Ascending aorta (tissue), 2 donors: ENCODE results near the gene CNN3. TPM values are rescaled to one million over a fixed set of nuclear protein-coding genes. Genes with fewer than 3 reads are reported as not detected.

Experiments
- DNase-seq, 2 donors: peaks; one replicate each; pipeline ENCODE4 v3.0.0-alpha.2; 2019; ENCODE audit warnings: low spot score in 2 of 2
- H3K27ac ChIP-seq, 2 donors: fragments of 200-600 bp; sonication (generic); one replicate each; pipeline ENCODE4 v1.5.1; 2016 to 2017; ENCODE audit warnings: mild to moderate bottlenecking in 1 of 2
- H3K27me3 ChIP-seq: fragments of 200-600 bp; sonication (generic); one replicate; pipeline ENCODE4 v1.5.1; 2017
- H3K36me3 ChIP-seq, 2 donors: fragments of 200-600 bp; sonication (generic); one replicate each; pipeline ENCODE4 v1.5.1; 2016
- H3K4me1 ChIP-seq, 2 donors: fragments of 200-600 bp; sonication (generic); one replicate each; pipeline ENCODE4 v1.5.1; 2016 to 2017; ENCODE audit warnings: mild to moderate bottlenecking in 1 of 2
- H3K4me3 ChIP-seq, 2 donors: fragments of 200-600 bp; sonication (generic); one replicate each; pipeline ENCODE4 v1.5.1; 2016 to 2017; ENCODE audit warnings: mild to moderate bottlenecking in 1 of 2
- H3K9me3 ChIP-seq, 2 donors: fragments of 200-600 bp; sonication (generic); one replicate each; pipeline ENCODE4 v1.5.1; 2016
- intact Hi-C: fragments of 100-400 bp; cut with DNase I; formaldehyde crosslinking; loops from one replicate; pipeline ENCODE4 v1.15.1; 2023
- total RNA-seq: library from RNA; depleted of rRNA; stranded (reverse); fragments of >200 nt; gene quantifications from one replicate; pipeline ENCODE4 v1.1.0, GENCODE V29; 2016
- TF ChIP-seq, protein P1 (sequence below), 3 experiments: fragments of 200-600 bp in 2 of 3; fragments of 450-650 bp in 1 of 3; sonication (generic) in 2 of 3; IDR thresholded peaks; one replicate each; pipeline ENCODE4 v1.5.1; 2016 to 2019; ENCODE audit warnings: antibody characterized with exemption in 3 of 3, mild to moderate bottlenecking in 1 of 3, moderate library complexity in 1 of 3

Gene CNN3
- total RNA-seq, 1 donor from 2014 or later: 362 TPM

DNA sequence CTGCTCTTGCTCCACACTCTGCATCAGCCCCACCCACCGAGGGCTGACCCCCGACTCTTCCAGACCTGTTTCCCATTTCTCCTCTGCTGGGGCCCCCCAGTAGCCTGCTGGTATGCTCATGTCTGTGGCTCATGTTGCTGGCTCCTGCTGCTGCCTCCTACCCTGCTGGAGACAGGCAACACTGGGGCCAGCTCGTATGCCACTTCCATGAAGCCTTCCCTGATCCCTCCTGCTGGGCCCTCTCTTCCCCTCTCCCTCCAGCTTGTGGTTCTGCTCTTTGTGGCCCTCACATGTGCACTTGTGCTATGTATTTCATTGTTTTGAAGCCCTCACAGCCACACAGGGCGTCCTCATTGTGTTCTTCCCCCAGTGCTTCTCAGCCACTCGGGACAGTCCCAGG lies 40.5 kb downstream of the CNN3 start:
- peaks cover 4 to 7% of the 10 kb centered on the region in 2 donors for H3K36me3 ChIP-seq
- H3K4me3 ChIP-seq: no peak overlapping the region
- intact Hi-C loops: no loop called here
- H3K9me3 ChIP-seq: no peaks in the 10 kb centered on the region
- H3K4me1 ChIP-seq: peaks cover 7 to 11% of the 10 kb centered on the region in 2 donors
- no peaks in the 10 kb centered on the region for H3K27me3 ChIP-seq
- TF ChIP-seq, protein P1, sequence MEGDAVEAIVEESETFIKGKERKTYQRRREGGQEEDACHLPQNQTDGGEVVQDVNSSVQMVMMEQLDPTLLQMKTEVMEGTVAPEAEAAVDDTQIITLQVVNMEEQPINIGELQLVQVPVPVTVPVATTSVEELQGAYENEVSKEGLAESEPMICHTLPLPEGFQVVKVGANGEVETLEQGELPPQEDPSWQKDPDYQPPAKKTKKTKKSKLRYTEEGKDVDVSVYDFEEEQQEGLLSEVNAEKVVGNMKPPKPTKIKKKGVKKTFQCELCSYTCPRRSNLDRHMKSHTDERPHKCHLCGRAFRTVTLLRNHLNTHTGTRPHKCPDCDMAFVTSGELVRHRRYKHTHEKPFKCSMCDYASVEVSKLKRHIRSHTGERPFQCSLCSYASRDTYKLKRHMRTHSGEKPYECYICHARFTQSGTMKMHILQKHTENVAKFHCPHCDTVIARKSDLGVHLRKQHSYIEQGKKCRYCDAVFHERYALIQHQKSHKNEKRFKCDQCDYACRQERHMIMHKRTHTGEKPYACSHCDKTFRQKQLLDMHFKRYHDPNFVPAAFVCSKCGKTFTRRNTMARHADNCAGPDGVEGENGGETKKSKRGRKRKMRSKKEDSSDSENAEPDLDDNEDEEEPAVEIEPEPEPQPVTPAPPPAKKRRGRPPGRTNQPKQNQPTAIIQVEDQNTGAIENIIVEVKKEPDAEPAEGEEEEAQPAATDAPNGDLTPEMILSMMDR (IDR thresholded peaks at IDR 0.05): no peak
- no peak for DNase-seq
- H3K27ac ChIP-seq: peak overlapping the region in 1 of 2 donors; percentile 7

DNA sequence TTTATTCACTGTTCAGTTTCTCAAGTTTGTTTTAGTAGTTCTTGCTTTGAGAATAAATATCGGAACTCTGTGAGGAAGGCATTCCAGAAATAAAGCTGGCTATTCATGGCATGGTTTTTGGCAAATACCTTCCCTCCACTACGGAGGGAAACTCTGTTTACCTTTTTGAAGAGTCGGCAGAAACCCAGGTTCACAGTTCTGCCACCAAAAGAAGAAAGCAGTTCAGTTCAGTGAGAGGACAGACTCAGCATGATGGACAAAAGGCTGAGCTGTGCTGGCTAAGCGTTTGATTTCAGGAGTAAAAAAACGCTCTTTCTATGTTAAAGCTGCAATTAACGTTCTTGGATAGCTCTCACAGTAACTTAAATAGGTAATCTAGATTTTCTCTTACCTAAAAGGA lies 42.4 kb downstream of the CNN3 start:
- TF ChIP-seq, protein P1 (IDR thresholded peaks at IDR 0.05): no peak
- no peaks in the 10 kb centered on the region for H3K9me3 ChIP-seq
- no peak for DNase-seq
- peak overlapping the region; percentile 61 to 69 for H3K27ac ChIP-seq
- intact Hi-C loops: loop anchor here (1.0 kb wide), 1 partner anchor 18 kb away; no protein-coding TSS in a partner anchor
- H3K36me3 ChIP-seq: no peaks in the 10 kb centered on the region
- H3K27me3 ChIP-seq: no peaks in the 10 kb centered on the region
- peaks cover 7 to 11% of the 10 kb centered on the region in 2 donors for H3K4me1 ChIP-seq
- peak overlapping the region in 1 of 2 donors; percentile 30 for H3K4me3 ChIP-seq

DNA sequence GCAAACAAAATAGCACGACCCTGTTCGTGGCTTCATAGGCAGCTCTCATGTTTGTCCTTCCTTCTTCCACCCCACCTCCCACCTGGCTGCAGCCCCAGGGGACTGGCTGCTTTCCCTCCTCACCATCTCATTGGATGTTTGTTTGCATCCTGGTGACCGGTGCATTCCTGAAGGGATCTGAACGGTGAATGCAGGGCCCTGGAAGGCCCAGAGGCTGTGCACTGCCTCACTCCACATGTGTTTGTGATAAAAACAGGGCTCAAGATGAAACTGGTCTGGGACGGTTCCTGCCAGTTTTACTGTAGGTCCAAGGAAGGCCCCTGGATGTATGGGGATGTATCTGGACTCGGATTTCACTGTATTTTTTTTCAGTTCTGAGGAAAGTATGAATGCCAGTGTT lies 42.8 kb downstream of the CNN3 start:
- no peaks in the 10 kb centered on the region for H3K9me3 ChIP-seq
- H3K27me3 ChIP-seq: no peaks in the 10 kb centered on the region
- no peak for DNase-seq
- H3K27ac ChIP-seq: peak overlapping the region; percentile 61 to 69
- peak overlapping the region in 1 of 2 donors; percentile 30 for H3K4me3 ChIP-seq
- H3K36me3 ChIP-seq: no peaks in the 10 kb centered on the region
- peaks cover 7 to 11% of the 10 kb centered on the region in 2 donors for H3K4me1 ChIP-seq
- intact Hi-C loops: loop anchor here (1.0 kb wide), 1 partner anchor 18 kb away; no protein-coding TSS in a partner anchor
- TF ChIP-seq, protein P1 (IDR thresholded peaks at IDR 0.05): no peak

DNA sequence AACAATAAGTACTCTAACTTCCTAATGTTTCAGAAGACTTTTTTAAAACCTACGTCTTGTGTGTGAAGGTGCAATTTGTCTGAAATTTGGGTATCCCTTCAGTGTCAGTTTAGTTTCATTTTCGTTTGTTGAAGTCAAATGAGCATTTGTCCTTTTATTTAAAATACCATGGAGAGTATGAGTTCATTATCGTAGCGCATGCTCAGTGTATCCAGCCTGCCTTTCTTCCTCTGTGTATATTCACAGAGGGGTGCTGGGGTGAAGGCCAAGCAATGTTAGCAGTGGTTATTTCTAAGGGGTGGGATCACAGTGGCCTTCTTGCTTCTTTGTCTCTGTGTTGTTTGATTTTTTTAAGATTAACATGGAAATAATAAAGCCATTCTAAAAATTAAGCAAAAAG lies 43.2 kb downstream of the CNN3 start:
- Histone ChIP-seq H3K36me3 (no peaks in the 10 kb centered on the region), H3K27ac (peak overlapping the region; percentile 61 to 69), H3K9me3 (no peaks in the 10 kb centered on the region), H3K4me1 (peaks cover 7 to 11% of the 10 kb centered on the region in 2 donors), H3K4me3 (peak overlapping the region in 1 of 2 donors; percentile 30), H3K27me3 (no peaks in the 10 kb centered on the region)
- no peak for DNase-seq
- TF ChIP-seq, protein P1 (IDR thresholded peaks at IDR 0.05): no peak
- intact Hi-C loops: loop anchor here (1.0 kb wide), 1 partner anchor 17 kb away; no protein-coding TSS in a partner anchor

DNA sequence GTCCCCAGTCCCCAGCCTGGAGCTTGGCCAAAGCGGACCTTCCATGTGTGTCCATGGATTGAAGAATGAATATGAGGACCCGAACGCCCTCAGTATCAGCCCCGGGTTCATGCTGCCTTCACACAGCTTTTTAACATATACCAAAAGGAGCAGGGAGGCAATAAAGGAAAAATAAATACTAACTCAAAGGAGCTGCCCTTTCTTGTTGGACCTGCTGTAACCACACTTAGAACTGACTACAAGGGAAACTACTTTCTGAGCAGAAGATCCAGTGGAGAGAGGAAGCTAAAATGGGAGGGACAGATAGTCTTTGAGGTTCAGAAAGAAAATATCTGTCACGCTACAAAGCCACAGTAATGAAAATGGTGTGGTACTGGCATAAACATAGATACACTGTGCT lies 48.6 kb downstream of the CNN3 start:
- H3K36me3 ChIP-seq: no peaks in the 10 kb centered on the region
- intact Hi-C loops: no loop called here
- DNase-seq: no peak
- H3K27ac ChIP-seq: no peak overlapping the region
- H3K9me3 ChIP-seq: no peaks in the 10 kb centered on the region
- H3K4me1 ChIP-seq: no peaks in the 10 kb centered on the region
- no peaks in the 10 kb centered on the region for H3K27me3 ChIP-seq
- TF ChIP-seq, protein P1 (IDR thresholded peaks at IDR 0.05): no peak
- H3K4me3 ChIP-seq: no peak overlapping the region

DNA sequence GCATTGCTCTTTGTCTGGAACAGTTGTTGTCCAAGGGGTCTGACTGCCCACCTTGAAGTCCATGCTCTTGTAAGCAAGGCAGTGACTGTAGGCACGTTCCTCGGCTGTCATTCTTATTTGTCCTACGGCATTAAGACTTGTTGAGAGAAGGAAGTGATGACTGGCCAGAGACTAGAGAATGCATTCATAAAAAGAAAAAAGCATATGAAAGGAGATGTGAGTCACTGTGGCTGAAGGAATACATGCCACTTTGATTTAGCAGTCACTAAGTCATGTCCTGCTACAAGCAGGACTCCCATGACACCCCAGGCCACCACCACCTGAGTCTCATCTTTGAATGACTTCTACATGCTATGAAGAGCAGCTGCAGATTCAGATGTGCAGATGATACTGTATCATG lies 50.5 kb downstream of the CNN3 start:
- Histone ChIP-seq H3K27ac (no peak overlapping the region), H3K36me3 (no peaks in the 10 kb centered on the region), H3K4me1 (no peaks in the 10 kb centered on the region), H3K9me3 (no peaks in the 10 kb centered on the region), H3K27me3 (no peaks in the 10 kb centered on the region), H3K4me3 (no peak overlapping the region)
- no peak for DNase-seq
- intact Hi-C loops: no loop called here
- TF ChIP-seq, protein P1 (IDR thresholded peaks at IDR 0.05): no peak
